ENCODE results near the gene INIP.

Gene INIP

GRCh38 chr9:112717661-112718331 lies at the start of gene INIP:
Gene INIP, minus strand, starts transcription at chr9:112718117. Its CDS starts 1,632 bp downstream, at chr9:112716485.
- DNase-seq = peak; percentile 97

GRCh38 chr9:112765281-112765680 lies 47.4 kb upstream of the INIP start:
- no peak for DNase-seq

GRCh38 chr9:112764837-112765236 lies 46.9 kb upstream of the INIP start:
- DNase-seq = no peak

GRCh38 chr9:112764344-112764743 lies 46.4 kb upstream of the INIP start:
- no peak for DNase-seq

- DNase-seq = no peak
Observed at GRCh38 chr9:112762726-112763518, 45.0 kb upstream of the INIP start.

GRCh38 chr9:112761912-112762655 lies 44.2 kb upstream of the INIP start:
- no peak for DNase-seq

- no peak for DNase-seq
Observed at GRCh38 chr9:112760821-112761220, 42.9 kb upstream of the INIP start.

GRCh38 chr9:112757940-112758339 lies 40.0 kb upstream of the INIP start:
- no peak for DNase-seq

- no peak for DNase-seq
Observed at GRCh38 chr9:112757282-112757883, 39.5 kb upstream of the INIP start.

GRCh38 chr9:112755675-112756074 lies 37.8 kb upstream of the INIP start:
- DNase-seq = no peak

- DNase-seq = no peak
Observed at GRCh38 chr9:112755016-112755427, 37.1 kb upstream of the INIP start.

- peak; percentile 2 for DNase-seq
Observed at GRCh38 chr9:112754578-112754977, 36.7 kb upstream of the INIP start.

GRCh38 chr9:112753725-112754124 lies 35.8 kb upstream of the INIP start:
- no peak for DNase-seq

GRCh38 chr9:112752334-112753125 lies 34.6 kb upstream of the INIP start:
- no peak for DNase-seq

- peak; percentile 33 for DNase-seq
Observed at GRCh38 chr9:112751056-112751795, 33.3 kb upstream of the INIP start.

GRCh38 chr9:112750764-112751055 lies 32.8 kb upstream of the INIP start:
- no peak for DNase-seq

GRCh38 chr9:112750016-112750763 lies 32.3 kb upstream of the INIP start, which contains the start of gene SNX30:
Gene SNX30, plus strand, starts transcription at chr9:112750760. Its CDS starts 242 bp downstream, at chr9:112751002.
- peak; percentile 64 for DNase-seq

- no peak for DNase-seq
Observed at GRCh38 chr9:112747094-112747493, 29.2 kb upstream of the INIP start.

- no peak for DNase-seq
Observed at GRCh38 chr9:112744177-112744576, 26.3 kb upstream of the INIP start.

GRCh38 chr9:112743216-112743836 lies 25.4 kb upstream of the INIP start:
- no peak for DNase-seq
